Osteoblast (primary cell): ENCODE results near the gene DOK7. TPM values are rescaled to one million over a fixed set of nuclear protein-coding genes. Genes with fewer than 3 reads are reported as not detected.

Experiments
- DNase-seq: peaks from one replicate; pipeline ENCODE4 v3.0.0; 2011; ENCODE audit warnings: low spot score, mixed read lengths; ENCODE audit not compliant: insufficient read length; ENCODE audit errors: missing footprints
- H2AFZ ChIP-seq: 2 replicates; pipeline ENCODE4 v1.6.0; 2011; ENCODE audit warnings: mild to moderate bottlenecking, low read length
- H3K27ac ChIP-seq: 2 replicates; pipeline ENCODE4 v1.5.1; 2011; ENCODE audit warnings: mild to moderate bottlenecking, low read depth, low read length, moderate library complexity
- H3K27me3 ChIP-seq: 2 replicates; pipeline ENCODE4 v1.6.0; 2012; ENCODE audit warnings: mild to moderate bottlenecking, control low read depth, inconsistent platforms, low read length, moderate library complexity; ENCODE audit not compliant: insufficient read depth
- H3K36me3 ChIP-seq: 2 replicates; pipeline ENCODE4 v1.5.1; 2011; ENCODE audit warnings: mild to moderate bottlenecking, low read length, control low read depth, moderate library complexity; ENCODE audit not compliant: insufficient read depth
- H3K4me1 ChIP-seq: 2 replicates; pipeline ENCODE4 v1.5.1; 2011; ENCODE audit warnings: mild to moderate bottlenecking, low read length, control low read depth, moderate library complexity; ENCODE audit not compliant: insufficient read depth
- H3K4me2 ChIP-seq: 2 replicates; pipeline ENCODE4 v1.6.0; 2011; ENCODE audit warnings: mild to moderate bottlenecking, low read length; ENCODE audit not compliant: insufficient read depth
- H3K4me3 ChIP-seq: fragments of 200-600 bp; sonication (generic); 3 replicates; pipeline ENCODE4 v1.5.1; 2012; ENCODE audit warnings: mild to moderate bottlenecking, low read length, inconsistent platforms; ENCODE audit not compliant: insufficient read depth
- H3K79me2 ChIP-seq: 2 replicates; pipeline ENCODE4 v1.6.0; 2012; ENCODE audit warnings: mild to moderate bottlenecking, low read length, control low read depth, inconsistent platforms; ENCODE audit not compliant: insufficient read depth
- H3K9me3 ChIP-seq: 2 replicates; pipeline ENCODE4 v1.5.1; 2011; ENCODE audit warnings: low read depth, low read length, control low read depth
- H4K20me1 ChIP-seq: 2 replicates; pipeline ENCODE4 v1.6.0; 2012; ENCODE audit warnings: mild to moderate bottlenecking, low read length, control low read depth; ENCODE audit not compliant: insufficient read depth
- CTCF ChIP-seq: IDR thresholded peaks from 2 replicates; pipeline ENCODE4 v1.5.1; 2011; ENCODE audit warnings: mild to moderate bottlenecking, low read depth, low read length, moderate library complexity; ENCODE audit errors: extremely low read depth
- total RNA-seq: library from RNA; depleted of rRNA; stranded (reverse); fragments of >200 nt; gene quantifications from 2 replicates; pipeline ENCODE4 v1.2.3, GENCODE V29; 2012

Gene DOK7
- total RNA-seq, 1 donor: not detected

- Histone ChIP-seq H3K4me2 (no peak overlapping the region), H3K9me3 (no peaks in the 10 kb centered on the region), H3K79me2 (no peaks in the 10 kb centered on the region), H4K20me1 (peaks cover 7% of the 10 kb centered on the region), H3K27ac (no peak overlapping the region), H2AFZ (no peak overlapping the region), H3K27me3 (no peaks in the 10 kb centered on the region), H3K36me3 (peaks cover 65% of the 10 kb centered on the region), H3K4me1 (no peaks in the 10 kb centered on the region), H3K4me3 (no peak overlapping the region)
- no peak for TF ChIP-seq CTCF
- no peak for DNase-seq
Observed at GRCh38 chr4:3512719-3513118, 49.6 kb downstream of the DOK7 start.

DNA sequence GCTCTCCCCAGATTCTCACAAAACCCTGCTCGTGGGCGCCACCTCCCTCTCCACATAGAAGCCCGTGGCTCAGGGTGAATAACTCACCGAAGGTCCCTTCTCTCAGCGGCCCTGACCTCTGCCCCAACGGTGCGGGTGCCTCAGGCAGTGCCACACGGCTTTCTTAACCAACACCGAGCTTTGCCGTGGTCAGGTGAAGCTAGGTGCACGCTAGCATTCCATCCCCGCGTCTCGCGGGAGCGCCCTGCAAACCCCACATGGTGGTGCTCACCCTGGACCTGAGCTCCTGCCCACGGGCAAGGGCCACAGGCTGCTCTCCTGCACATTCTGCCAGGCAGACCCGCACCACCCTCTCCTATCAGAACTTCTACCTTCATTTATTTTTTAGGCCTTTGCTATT lies 50.7 kb downstream of the DOK7 start:
- H3K27ac ChIP-seq: no peak overlapping the region
- no peak overlapping the region for H2AFZ ChIP-seq
- no peak for TF ChIP-seq CTCF
- H3K9me3 ChIP-seq: no peaks in the 10 kb centered on the region
- H3K79me2 ChIP-seq: no peaks in the 10 kb centered on the region
- H3K4me3 ChIP-seq: no peak overlapping the region
- no peak for DNase-seq
- peaks cover 3% of the 10 kb centered on the region for H4K20me1 ChIP-seq
- H3K4me1 ChIP-seq: no peaks in the 10 kb centered on the region
- H3K4me2 ChIP-seq: no peak overlapping the region
- peaks cover 65% of the 10 kb centered on the region for H3K36me3 ChIP-seq
- H3K27me3 ChIP-seq: no peaks in the 10 kb centered on the region

GRCh38 chr4:3514221-3514780 lies 51.2 kb downstream of the DOK7 start:
- no peak for TF ChIP-seq CTCF
- Histone ChIP-seq H3K36me3 (peaks cover 63% of the 10 kb centered on the region), H2AFZ (no peak overlapping the region), H3K4me2 (no peak overlapping the region), H3K79me2 (no peaks in the 10 kb centered on the region), H3K27me3 (no peaks in the 10 kb centered on the region), H3K9me3 (no peaks in the 10 kb centered on the region), H3K4me1 (no peaks in the 10 kb centered on the region), H3K27ac (no peak overlapping the region), H3K4me3 (no peak overlapping the region), H4K20me1 (peaks cover 2% of the 10 kb centered on the region)
- DNase-seq: no peak

DNA sequence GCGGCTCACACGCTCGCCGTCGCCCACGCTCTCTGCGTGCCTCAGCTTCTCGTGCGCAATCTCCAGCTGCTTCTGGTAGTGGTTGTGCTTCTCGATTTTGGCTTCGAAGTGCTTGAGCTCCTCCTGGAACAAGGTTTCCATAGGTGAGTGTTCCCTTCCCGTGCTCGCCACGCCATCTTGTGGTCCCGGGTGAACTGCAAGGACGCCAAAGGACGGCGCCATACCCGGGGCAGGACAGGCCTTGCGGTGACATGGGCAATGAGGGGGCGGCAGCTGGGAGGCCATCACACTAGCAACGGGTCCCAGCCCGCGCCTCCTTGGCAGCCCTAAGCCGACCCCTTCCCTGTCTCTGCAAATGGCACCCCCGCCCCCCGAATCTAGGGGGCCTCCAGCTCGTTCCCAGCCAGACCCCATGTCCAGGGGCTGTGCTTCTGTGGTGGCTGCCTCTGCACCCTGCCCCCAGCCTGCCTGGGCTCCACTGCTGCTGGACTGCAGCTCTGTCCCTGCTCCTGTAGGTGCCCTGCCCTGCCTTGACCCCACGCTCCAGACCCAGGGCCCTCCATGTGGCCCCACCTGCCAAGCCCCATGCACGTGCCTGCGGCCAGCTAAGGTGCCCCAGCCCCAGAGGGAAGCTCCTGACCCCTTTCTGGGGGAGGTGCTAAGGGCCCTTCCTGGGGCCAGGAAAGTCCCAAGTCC lies 51.8 kb downstream of the DOK7 start:
- Histone ChIP-seq H2AFZ (no peak overlapping the region), H3K27me3 (no peaks in the 10 kb centered on the region), H4K20me1 (peaks cover 2% of the 10 kb centered on the region), H3K79me2 (no peaks in the 10 kb centered on the region), H3K4me2 (no peak overlapping the region), H3K27ac (no peak overlapping the region), H3K36me3 (peaks cover 62% of the 10 kb centered on the region), H3K9me3 (no peaks in the 10 kb centered on the region), H3K4me1 (no peaks in the 10 kb centered on the region), H3K4me3 (no peak overlapping the region)
- no peak for TF ChIP-seq CTCF
- DNase-seq: peak; percentile 85
